OCI-LY1 (cell line): ENCODE data around the gene FOXL3.

Experiments used
- H2AFZ ChIP-seq: fragments of 200-600 bp; sonication (generic), shearing (Covaris generic); 2 replicates; pipeline ENCODE4 v1.6.0; 2014; ENCODE audit warnings: antibody characterized with exemption, mild to moderate bottlenecking, low read length
- H3F3A ChIP-seq: fragments of 200-600 bp; sonication (generic), shearing (Covaris generic); 2 replicates; pipeline ENCODE4 v1.6.0; 2014; ENCODE audit warnings: mild to moderate bottlenecking, antibody characterized with exemption, low read length, moderate library complexity; ENCODE audit not compliant: insufficient read depth
- H3K27ac ChIP-seq: fragments of 200-600 bp; sonication (generic); 2 replicates; pipeline ENCODE4 v1.5.1; 2014; ENCODE audit warnings: low read length, mixed run types, mild to moderate bottlenecking, low read depth; ENCODE audit not compliant: poor library complexity, severe bottlenecking
- H3K27me3 ChIP-seq: fragments of 200-600 bp; sonication (generic); 2 replicates; pipeline ENCODE4 v1.6.0; 2014; ENCODE audit warnings: antibody characterized with exemption, mild to moderate bottlenecking, low read length, moderate library complexity; ENCODE audit not compliant: insufficient read depth
- H3K36me3 ChIP-seq: fragments of 200-600 bp; sonication (generic); 2 replicates; pipeline ENCODE4 v1.6.1; 2014; ENCODE audit warnings: mild to moderate bottlenecking, antibody characterized with exemption, low read length, moderate library complexity, mixed read lengths; ENCODE audit not compliant: insufficient read depth
- H3K4me1 ChIP-seq: fragments of 200-600 bp; sonication (generic); 2 replicates; pipeline ENCODE4 v1.5.1; 2014; ENCODE audit warnings: mild to moderate bottlenecking, low read length, moderate library complexity; ENCODE audit not compliant: insufficient read depth, severe bottlenecking
- H3K4me2 ChIP-seq: fragments of 200-600 bp; sonication (generic), shearing (Covaris generic); 2 replicates; pipeline ENCODE4 v1.6.1; 2014; ENCODE audit warnings: low read length
- H3K4me3 ChIP-seq: fragments of 200-600 bp; sonication (generic); 2 replicates; pipeline ENCODE4 v1.5.1; 2014; ENCODE audit warnings: low read length, low read depth, mild to moderate bottlenecking, mixed read lengths; ENCODE audit not compliant: poor library complexity, severe bottlenecking
- H3K79me2 ChIP-seq: fragments of 200-600 bp; shearing (Covaris generic); 2 replicates; pipeline ENCODE4 v1.6.1; 2016; ENCODE audit warnings: mixed run types, low read length, mixed read lengths; ENCODE audit not compliant: insufficient read depth
- H3K9ac ChIP-seq: fragments of 200-600 bp; sonication (generic), shearing (Covaris generic); 2 replicates; pipeline ENCODE4 v1.6.1; 2014; ENCODE audit warnings: mild to moderate bottlenecking, low read length, mixed read lengths
- H3K9me2 ChIP-seq: fragments of 200-600 bp; sonication (generic), shearing (Covaris generic); 2 replicates; pipeline ENCODE4 v1.6.1; 2014; ENCODE audit warnings: low read depth, mild to moderate bottlenecking, low read length, mixed read lengths
- H3K9me3 ChIP-seq: fragments of 200-600 bp; shearing (Covaris generic); 2 replicates; pipeline ENCODE4 v1.6.1; 2014; ENCODE audit warnings: low read length, mixed read lengths
- H4K20me1 ChIP-seq: fragments of 200-600 bp; sonication (generic), shearing (Covaris generic); 2 replicates; pipeline ENCODE4 v1.6.0; 2016; ENCODE audit warnings: mild to moderate bottlenecking, low read length; ENCODE audit not compliant: insufficient read depth
- EZH2 ChIP-seq: fragments of 200-600 bp; sonication (generic), shearing (Covaris generic); IDR thresholded peaks from 2 replicates; pipeline ENCODE4 v1.8.0; 2017; ENCODE audit warnings: borderline replicate concordance, mixed run types, mild to moderate bottlenecking, antibody characterized with exemption, low read length, moderate library complexity, mixed read lengths
- TF ChIP-seq, protein P1 (sequence below): fragments of 200-600 bp; sonication (generic), shearing (Covaris generic); IDR thresholded peaks from 2 replicates; pipeline ENCODE4 v1.5.1; 2017; ENCODE audit warnings: mild to moderate bottlenecking, antibody characterized with exemption, low read length, moderate library complexity, mixed read lengths

The FOXL3 gene

GRCh38 chr7:288671-289101, 1.3 kb upstream of the FOXL3 start:
- H3K79me2 ChIP-seq, result no peaks in the 10 kb centered on the region
- no peaks in the 10 kb centered on the region for H3K9me2 ChIP-seq
- H3K9me3 ChIP-seq, result no peaks in the 10 kb centered on the region
- no peak overlapping the region for H3K9ac ChIP-seq
- no peak overlapping the region for H3K4me2 ChIP-seq
- no peak for TF ChIP-seq EZH2
- TF ChIP-seq, protein P1, sequence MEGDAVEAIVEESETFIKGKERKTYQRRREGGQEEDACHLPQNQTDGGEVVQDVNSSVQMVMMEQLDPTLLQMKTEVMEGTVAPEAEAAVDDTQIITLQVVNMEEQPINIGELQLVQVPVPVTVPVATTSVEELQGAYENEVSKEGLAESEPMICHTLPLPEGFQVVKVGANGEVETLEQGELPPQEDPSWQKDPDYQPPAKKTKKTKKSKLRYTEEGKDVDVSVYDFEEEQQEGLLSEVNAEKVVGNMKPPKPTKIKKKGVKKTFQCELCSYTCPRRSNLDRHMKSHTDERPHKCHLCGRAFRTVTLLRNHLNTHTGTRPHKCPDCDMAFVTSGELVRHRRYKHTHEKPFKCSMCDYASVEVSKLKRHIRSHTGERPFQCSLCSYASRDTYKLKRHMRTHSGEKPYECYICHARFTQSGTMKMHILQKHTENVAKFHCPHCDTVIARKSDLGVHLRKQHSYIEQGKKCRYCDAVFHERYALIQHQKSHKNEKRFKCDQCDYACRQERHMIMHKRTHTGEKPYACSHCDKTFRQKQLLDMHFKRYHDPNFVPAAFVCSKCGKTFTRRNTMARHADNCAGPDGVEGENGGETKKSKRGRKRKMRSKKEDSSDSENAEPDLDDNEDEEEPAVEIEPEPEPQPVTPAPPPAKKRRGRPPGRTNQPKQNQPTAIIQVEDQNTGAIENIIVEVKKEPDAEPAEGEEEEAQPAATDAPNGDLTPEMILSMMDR, result no peak
- H3K36me3 ChIP-seq, result no peaks in the 10 kb centered on the region
- H3F3A ChIP-seq, result no peaks in the 10 kb centered on the region
- H3K4me1 ChIP-seq, result no peaks in the 10 kb centered on the region
- H3K4me3 ChIP-seq, result no peak overlapping the region
- H4K20me1 ChIP-seq, result no peaks in the 10 kb centered on the region
- no peaks in the 10 kb centered on the region for H3K27me3 ChIP-seq
- H3K27ac ChIP-seq, result no peak overlapping the region
- H2AFZ ChIP-seq, result no peak overlapping the region

DNA sequence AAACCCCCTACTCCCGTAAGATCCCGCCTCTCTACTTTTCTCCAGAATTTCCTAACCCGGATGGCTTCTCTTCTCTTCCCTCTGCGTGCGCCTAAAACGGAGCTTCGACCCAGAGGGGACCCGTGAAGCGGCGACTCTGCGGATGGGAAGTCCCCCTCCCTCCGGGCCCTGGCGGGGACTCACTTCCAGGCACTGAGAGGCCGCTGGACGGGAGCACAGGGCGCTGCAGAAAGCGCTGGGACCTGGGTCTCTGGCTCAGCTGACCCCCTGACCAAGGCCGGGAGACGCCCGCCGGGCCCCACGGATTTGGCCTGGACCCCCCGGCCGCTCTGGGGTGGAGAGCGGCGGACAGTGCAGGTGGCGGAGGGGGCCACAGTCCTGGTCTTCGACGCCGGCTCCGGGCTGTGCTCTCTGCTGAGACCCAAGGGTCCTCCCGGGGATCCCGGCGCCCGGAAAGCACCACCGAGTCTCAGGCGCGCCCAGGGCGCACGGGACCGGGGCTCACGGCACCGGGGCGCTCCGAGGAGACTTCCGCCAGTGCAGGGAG, 688 bp upstream of the FOXL3 start:
- Histone ChIP-seq H3K36me3 (no peaks in the 10 kb centered on the region), H3K27me3 (no peaks in the 10 kb centered on the region), H3K27ac (no peak overlapping the region), H3K9ac (no peak overlapping the region), H3K4me1 (no peaks in the 10 kb centered on the region), H3F3A (no peaks in the 10 kb centered on the region), H4K20me1 (no peaks in the 10 kb centered on the region), H3K4me3 (no peak overlapping the region), H3K9me2 (no peaks in the 10 kb centered on the region), H2AFZ (no peak overlapping the region), H3K9me3 (no peaks in the 10 kb centered on the region), H3K79me2 (no peaks in the 10 kb centered on the region), H3K4me2 (no peak overlapping the region)
- TF ChIP-seq, protein P1, result no peak
- no peak for TF ChIP-seq EZH2

DNA sequence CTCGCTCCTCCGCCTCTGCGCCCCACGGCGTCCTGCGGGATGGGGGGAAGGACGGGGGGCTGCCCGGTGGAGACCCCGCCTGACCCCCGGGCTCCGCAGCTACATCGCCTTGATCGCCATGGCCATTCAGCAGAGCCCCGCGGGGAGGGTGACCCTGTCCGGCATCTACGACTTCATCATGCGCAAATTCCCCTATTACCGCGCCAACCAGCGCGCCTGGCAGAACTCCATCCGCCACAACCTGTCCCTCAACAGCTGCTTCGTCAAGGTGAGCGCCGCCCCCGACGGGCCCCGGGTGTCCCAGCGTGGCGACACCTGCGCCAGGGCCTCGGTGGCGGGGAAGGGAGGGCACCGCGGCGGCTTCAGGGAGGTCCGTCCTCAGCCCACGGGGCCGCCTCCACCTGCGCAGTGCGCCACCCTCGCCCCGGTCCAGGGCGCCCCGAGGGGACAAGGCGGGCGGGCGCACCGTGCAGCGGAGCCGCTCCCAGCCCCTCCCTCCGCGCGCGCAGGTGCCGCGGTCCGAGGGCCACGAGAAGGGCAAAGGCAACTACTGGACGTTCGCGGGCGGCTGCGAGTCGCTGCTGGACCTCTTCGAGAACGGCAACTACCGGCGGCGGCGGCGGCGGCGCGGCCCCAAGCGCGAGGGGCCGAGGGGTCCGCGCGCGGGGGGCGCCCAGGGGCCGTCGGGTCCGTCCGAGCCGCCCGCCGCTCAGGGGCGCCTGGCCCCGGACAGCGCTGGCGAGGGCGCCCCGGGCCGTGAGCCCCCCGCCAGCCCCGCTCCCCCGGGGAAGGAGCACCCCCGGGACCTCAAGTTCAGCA, 793 bp downstream of the FOXL3 start:
- no peak for TF ChIP-seq EZH2
- TF ChIP-seq, protein P1, result no peak
- H3K9ac ChIP-seq, result no peak overlapping the region
- H3K4me2 ChIP-seq, result no peak overlapping the region
- H3K27me3 ChIP-seq, result no peaks in the 10 kb centered on the region
- no peak overlapping the region for H3K27ac ChIP-seq
- H2AFZ ChIP-seq, result no peak overlapping the region
- no peaks in the 10 kb centered on the region for H3K9me2 ChIP-seq
- no peaks in the 10 kb centered on the region for H3F3A ChIP-seq
- no peaks in the 10 kb centered on the region for H4K20me1 ChIP-seq
- H3K9me3 ChIP-seq, result no peaks in the 10 kb centered on the region
- no peaks in the 10 kb centered on the region for H3K36me3 ChIP-seq
- no peaks in the 10 kb centered on the region for H3K79me2 ChIP-seq
- H3K4me3 ChIP-seq, result no peak overlapping the region
- H3K4me1 ChIP-seq, result no peaks in the 10 kb centered on the region
